Fibroblast of peridontal ligament (primary cell): ENCODE measurements around the gene AUTS2.

Source experiments
- DNase-seq: peaks from one replicate; pipeline ENCODE4 v3.0.0-alpha.2; 2010; ENCODE audit errors: extremely low read depth

AUTS2 gene

DNA sequence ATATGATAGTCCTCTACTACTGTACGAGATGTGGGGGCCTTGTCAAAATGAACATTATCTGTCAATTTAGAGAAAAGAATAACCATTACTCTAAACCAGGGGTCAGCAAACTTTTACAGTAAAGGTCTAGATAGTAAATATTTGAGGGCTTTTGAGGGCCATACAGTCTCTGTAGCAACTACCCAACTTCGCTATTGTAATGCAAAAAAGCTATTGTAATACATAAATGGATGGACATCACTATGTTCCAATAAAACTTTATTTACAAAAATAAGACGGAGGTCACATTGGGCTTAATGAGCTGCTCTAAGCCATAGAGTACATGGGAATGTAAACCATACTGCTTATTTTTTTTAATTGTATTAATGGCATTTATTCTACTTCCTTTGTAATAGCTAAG is 1055.9 kb downstream of the AUTS2 start:
- DNase-seq, result no peak

DNA sequence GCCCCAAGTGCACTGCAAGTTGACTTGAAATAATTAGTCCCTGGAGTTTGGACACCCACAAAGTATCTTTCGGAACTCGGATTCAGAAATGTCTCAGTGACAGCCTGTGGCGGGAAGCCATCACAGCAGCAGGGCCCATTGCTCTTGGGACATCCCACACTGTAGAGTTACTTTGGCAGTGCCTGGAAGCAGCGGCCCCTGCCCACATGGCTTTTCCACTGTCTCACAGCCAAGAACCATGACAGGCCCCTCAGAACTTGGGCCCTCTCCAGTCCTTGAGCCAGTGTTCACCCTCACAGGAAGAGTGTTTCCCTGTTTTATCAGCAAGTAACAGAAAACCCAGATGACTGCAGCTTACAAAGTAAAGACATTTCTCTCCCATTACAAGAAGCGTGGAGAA is 1056.7 kb downstream of the AUTS2 start:
- DNase-seq, result no peak

DNA sequence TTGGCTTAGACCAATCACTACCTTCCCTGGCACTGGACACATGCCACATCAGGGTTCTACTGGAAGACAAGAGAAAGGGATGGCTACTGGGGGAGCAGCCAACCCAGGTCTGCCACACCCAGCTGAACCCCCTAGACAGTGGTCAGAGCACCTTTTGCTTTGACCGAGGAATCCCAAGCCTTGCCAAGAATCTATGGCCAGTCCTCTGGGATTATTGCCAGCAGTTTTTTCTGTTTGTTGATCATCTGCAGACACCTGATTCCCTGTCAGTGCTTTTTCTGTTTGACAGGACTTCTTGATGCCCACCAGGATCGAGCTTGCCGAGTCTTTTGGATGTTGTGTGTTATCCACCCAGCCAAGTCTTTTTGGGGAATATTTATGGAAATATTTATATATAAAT is 1057.4 kb downstream of the AUTS2 start:
- no peak for DNase-seq

DNA sequence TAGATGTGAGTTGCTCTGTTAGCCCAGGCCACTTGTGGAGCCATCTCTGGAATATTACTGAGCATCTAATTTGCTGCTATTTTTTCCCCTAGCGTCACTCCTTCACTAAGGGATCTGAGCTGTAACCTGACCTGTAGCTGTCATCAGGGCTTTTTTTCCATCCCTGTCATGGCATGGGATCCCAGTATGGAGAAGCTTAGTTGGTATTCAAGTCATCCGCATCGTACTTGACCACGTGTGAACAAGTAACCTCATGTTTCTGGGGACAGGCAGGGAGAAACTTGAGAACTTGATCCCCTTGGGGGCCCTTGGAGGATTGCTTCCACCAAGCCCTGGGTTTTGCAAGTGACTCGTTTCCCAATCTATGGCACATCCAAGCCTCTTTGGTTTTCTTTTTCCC is 1059.3 kb downstream of the AUTS2 start:
- DNase-seq, result no peak

DNA sequence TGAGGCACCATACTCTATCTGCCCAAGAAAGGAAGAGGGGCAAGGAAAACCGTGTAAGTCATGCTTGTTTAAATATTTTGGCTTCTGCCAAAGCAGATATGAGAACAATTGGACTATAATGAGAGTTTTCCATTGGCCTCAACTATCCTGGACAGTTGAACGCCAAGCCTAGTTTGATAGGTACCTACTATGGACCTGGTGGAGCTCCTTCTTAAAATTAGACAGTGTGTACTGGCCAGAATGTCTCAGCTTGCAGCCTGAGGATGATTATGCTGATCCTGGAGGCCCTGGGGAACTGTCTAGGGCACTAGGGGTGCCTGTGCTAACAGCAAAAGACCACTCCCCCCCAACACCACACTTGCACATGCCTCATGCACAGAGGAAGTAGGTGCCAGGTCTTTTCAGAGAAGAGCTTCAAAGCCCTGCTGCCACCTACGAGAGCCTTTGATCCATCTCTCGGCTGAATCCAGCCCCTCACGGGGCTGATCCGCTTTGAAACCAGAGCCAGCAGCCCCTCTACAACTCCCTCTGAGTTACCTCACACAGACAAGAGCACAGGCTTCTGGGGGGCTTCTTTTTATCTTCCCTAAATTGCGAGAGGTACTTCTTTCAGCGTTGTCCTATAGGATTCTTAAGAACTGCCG is 1059.8 kb downstream of the AUTS2 start:
- DNase-seq, result no peak

DNA sequence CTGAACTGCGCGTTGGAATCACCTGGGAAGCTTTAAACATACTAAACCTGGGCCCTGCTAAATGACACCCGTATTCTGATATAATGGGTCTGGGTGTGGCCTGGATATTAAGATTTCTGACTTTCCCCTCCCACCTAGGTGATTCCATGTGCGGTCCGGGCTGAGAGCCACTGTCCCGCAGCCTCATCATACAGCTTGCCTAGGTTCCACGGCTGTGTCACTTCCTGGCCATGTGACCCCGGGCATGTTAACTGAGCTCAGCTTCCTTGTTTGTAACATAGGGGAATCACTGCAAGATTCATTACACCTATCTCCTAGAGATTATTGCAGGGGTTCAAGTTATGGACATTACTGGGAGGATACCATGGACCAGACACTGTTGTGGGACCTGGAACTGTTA is 1061.0 kb downstream of the AUTS2 start:
- DNase-seq, result no peak

DNA sequence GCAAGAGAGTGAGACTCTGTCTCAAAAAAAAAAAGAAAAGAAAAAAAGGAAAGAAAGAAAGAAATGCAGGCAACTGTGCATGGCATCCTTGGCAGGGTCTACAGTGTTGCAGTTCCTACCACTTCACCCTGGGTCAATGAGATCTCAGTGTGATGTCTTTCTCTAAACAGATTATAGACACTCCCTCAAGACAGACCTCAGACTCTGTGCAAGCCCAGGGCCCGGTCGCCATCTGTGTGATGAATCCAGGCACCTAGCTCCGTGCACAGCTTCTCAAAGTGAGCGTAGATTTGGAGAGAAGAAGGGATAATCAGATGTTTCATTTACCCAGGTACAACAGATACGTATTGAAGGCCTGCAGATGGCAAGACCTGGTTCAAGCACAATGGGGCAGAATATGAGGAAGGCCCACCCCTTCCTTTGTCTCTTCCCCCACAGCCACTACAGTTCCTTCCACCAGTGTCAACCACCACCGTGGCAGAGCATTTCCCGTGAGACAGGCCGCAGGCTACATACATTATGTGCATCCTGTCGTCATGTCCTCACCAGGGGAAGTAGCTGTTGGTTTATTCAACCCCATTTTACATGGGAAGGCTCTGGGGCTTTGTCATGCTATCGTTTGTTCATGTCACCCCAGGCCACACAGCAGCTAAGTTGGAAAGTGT is 1062.0 kb downstream of the AUTS2 start:
- DNase-seq, result no peak

DNA sequence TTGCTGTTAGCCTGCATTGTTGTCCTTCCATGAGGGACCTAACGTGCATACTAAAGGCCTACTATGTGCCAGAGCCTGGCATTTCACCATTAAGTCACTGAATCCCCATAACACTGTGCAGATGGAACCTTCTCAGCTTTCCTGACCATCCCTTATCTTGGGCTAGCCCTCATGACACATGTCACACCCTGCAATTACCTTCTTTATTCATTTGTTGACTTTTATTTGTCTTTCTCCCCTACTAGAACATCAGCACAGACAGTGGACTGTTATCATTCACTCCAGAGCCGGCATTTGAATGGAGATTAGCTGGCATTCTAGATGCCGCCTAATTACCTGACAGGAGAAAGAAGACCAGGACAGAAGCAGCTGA is 1062.5 kb downstream of the AUTS2 start:
- DNase-seq, result no peak

DNA sequence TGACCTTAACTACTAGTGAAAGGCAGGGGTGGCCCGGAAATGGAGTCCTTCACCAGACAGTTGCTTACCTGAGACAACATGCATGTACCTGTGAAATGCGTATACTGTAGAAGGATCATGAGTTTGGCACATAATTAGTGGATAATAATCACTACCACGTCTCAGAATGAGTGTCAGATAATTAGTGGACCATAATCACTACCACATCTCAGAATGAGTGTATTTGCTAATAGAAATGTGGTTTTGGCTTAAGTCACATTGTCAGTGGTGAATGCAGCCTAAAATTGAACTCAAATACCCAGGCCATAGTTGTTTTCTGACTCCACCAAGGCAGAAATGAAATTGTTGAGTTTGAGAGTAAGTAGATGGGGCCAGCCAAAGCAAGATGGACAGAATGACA is 1065.4 kb downstream of the AUTS2 start:
- DNase-seq, result no peak

DNA sequence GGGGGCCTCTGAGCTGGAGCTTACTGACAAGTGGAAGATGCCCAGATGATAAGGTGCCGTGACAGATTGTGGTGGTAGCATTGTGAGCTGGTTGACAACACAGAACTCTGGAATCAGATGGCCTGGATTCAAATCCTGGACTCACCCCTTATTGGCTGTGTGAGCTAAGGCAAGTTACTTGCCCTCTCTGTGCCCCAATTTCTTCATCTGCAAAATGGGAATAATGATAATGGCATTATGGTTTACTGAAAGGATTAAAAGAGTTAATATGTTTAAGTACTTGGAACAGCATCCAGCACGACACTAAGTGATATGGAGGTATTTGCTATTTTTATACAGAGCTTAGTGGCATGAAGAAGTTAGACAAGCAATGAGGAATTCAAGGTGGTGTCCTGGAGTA is 1067.7 kb downstream of the AUTS2 start:
- DNase-seq, result no peak

DNA sequence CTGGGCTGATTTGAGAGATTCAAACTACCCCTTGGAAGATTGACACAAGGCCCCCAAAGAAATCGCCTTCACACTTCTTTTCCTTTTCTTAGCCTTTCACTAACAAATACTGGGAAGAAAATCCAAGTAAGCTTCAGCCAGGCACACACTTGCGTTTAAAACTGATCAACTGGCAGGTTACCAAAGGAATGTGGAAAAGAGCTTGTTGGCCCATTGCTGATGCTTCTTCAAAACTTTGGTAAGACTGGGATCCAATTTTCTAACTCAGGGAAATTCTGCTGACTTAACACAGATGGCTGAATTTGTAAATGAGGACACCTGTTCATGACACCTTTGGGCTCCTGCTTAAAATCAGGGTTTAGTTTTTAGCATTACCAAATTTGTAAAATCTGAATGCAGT is 1069.1 kb downstream of the AUTS2 start:
- no peak for DNase-seq

DNA sequence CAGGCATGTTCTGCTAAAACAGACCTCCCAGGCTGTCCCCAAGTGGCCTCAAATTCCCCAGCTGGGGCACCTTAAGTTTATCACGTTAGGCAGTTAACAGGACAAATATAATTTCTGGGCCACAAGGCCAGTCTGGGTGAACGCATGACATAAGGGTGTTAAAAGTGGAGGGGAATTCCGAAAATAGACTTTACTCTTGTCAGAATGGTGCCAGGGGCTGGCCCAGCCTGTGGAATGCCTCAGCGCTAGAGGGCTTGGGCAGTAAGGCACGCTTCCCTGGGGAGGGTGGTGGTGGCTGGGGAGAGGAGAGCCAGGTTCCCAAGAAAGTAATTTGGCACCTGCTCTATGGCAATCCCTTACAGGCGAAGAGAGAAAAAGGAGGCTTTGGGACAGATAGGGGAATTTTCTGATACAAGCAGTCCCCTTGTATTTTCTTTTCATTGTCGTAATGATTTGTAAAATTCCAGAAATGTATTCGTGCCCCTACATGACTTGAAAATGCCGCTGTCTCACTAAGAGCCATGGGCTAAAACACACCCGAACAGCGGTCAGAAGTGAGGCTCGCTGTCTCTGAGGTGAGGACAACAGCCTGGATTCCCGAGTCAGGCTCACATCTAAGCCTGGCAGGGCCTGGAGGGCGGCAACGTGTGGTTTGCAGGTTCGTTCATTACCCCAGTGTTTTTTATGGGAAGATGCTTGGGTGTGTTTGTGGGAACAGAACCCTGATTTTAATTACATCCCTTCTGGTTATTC is 1070.5 kb downstream of the AUTS2 start:
- no peak for DNase-seq

DNA sequence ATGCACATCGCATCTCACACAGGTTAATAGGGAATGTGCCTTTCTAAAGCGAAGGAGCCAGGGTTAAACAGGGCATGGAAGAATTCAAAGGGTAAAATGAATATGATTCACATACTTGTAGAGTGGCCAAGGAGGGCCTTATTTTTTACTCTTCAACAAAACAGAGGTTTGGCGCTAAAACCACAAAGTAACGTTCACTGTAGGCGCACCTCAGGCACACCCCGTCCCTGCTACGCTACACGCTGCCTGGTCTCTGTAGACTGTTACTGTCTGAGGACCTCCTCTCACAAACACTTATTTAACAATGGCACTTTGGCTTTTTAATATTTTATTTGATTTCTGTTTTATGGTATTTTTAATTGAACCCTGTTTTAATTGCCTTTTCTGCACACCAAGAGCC is 1071.6 kb downstream of the AUTS2 start:
- no peak for DNase-seq

DNA sequence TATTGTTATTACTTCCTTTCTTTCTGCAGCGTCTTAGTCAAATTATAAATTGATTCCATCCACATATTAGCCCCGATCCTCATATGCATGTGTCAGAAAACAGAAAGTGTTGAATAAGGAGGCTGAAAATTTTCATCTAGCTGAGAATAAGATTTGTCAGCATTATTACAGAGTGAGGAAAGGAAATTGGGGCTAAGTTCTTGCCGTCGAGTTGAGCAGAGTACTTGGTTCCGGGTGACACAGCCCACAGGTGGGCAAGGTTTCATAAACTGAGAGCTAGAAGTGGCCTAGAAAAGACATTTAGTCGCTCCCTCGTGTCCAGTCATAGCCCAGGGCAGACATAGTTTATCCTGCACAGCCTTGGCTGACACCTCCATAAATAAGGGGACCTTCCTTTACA is 1072.0 kb downstream of the AUTS2 start:
- DNase-seq, result no peak

DNA sequence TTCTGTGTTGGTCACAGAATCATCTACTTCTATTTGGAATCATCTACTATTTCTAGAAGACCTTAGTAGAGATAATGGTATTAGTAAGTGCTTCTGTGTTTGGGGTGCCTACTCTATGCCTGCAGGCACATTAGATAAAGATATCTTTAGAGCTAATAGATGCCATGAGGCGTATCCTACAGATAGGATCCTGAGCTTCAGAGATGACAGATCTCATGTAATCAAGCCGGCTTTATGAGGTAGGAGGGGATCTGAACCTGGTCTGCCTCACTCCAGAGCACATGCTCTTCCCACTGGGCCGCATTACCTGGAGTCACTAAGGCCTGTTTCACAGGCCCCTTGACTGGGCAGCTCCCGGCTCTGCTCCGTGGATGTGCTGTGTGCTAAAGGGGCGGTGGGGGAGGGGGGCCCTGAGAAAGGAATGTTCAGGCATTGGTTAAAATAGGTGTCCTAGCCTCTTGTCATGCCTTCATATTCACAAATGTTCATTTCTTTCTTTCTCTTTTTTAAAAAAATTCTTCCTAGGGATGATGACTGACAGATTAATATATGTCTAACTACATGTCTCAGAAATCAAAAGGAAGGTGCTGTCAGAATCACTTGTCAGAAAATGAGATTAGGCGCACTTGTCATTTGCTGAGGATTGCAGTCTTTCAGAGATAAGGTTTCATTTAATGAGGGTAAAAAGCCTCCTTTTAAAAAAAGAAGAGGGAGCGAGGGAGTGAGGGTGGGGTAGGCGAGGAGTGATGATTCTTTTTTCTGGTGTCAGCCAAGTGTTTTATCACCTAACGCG is 1075.7 kb downstream of the AUTS2 start:
- no peak for DNase-seq

DNA sequence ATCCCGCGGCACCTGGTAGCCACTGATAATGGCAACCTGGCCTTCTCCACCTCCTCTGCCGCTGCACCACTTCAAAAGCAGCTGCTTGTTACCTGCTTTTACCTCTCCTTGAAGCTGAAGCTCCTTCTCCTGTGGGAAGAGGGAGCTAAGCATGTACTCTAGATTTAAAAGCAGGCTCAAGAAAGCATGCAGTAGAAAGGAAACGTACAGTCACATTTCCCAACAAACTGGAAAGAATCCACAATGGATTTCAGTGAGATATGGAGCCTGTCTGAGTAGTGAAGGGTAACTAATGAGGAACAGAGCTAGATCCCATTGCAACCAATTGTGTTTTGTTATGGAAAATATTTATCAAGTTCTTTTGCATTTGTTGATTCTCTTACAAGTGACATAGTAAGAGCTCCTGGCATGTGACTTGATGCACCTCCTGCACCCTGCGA is 1076.3 kb downstream of the AUTS2 start:
- no peak for DNase-seq

DNA sequence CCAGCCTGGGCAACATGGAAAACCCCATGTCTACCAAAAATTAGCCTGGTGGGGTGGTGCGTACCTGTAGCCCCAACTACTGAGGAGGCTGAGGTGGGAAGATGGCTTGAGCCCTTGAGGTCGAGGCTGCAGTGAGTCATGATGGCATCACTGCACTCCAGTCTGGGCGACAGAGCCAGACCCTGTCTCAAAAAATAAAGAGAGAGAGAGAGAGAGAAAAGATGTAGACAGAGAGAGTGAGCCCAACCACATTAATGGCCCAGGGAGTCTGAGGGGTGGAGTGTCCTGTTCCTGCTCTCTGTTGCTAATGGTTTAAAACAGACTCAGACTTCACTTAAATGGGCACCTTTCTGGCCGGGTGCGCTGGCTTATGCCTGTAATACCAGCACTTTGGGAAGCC is 1078.0 kb downstream of the AUTS2 start:
- no peak for DNase-seq

DNA sequence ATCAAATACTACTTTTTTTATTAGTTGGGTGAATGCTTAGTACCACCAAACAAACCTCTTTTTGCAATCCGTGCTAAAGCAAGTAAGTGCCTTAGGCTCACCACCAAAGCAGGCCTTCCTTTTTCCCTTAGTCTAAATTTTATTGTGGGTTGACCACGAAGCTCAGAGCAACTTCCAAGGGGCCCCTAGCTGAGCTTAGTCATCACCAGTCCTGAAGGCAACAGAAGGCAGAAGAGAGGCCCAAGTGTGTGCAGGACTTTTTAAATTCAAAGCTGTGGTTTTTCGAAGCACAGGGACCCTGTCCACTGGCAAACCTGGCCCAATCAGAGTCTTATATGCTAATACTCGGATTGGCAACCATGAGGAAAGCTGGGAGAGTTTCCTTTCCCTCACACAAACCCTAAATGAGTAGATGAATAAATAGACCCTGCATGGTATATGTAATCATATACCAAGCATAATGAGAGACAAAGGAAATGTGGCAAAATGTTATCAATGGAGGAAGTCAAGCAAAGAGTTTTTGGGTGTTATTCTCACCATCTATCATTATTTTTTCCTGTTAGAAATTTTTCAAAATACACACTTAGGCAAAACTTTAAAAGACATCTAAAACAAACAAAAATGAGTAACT is 1080.5 kb downstream of the AUTS2 start:
- peak; percentile 63 for DNase-seq

DNA sequence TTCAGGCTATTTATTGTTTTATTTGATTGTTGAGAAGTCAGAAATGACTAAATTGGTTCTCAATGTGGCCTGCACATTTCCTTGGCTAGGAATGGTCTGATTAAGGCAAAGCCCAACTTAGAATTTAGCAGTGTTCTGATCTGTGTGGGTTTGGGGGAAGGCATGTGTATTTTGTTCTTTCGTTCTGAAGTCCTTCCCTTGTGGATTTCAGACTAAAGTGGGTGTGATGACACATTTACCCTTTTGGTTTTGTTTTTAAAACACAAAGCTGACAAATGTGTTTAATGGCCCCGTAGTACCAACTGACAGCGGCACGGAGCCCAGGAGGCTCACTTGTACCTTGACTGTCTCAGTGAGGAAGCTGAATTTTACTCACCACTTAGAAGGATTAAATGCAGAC is 1081.4 kb downstream of the AUTS2 start:
- DNase-seq, result peak; percentile 53

DNA sequence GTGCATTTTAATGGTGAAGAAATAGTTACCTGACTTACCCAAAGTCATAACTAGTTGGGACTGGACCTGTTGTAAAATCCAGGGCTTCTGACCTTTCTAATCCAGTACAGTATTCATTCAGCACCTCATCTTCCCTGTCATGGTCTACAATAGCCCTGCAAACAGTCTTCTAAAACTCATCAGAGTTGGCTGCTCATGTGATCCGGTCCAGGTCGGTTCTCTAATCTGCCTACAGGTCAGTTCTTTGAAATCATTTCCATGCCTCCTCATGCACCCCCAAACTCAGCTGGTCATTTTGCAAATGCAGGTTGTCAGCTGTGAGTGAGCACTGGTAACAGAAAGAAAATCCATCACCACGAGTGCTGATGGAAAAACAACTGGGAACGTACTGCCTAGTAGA is 1082.0 kb downstream of the AUTS2 start:
- no peak for DNase-seq

DNA sequence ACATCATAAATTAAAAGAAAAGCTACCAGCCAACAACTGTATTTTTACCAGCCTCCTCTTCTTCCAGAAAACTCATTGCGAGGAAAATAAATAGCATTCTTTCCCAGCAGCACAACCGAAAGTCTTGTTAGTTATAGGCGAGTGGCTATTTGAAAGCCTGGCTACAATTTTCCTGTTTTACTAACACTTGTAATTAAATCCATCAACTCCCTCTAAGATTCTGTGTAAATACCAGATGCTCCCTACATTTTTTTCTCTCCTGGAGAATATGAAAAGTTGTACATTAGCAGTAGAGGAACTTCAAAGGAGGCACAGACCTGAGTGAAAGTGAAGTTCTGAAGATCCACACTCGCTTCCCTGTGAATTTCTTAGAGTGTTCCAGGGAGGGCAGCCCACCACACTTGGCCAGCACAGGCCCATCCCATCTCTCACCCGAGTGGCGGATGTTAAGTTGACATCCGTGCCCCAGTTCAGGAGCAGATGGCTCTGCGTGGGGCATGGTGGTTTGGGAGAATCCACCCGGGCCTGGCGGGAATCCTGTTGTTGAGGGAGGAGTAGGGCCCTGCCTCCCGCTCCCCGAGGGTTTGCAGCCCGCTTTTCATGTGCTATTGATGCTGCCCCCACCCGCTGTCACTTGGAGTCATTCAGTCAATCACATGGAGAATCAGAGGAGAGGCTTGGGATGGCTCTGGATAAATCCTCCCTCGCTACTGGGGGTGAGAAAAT is 1082.6 kb downstream of the AUTS2 start:
- no peak for DNase-seq
